Lower lobe of right lung (tissue), 2 donors: Measurements from ENCODE around the gene CCDC57. TPM values are rescaled to one million over a fixed set of nuclear protein-coding genes. Genes with fewer than 3 reads are reported as not detected.
A peak's percentile ranks its signal among the peaks of the same experiment; 100 is the strongest.

Experiments used
- ATAC-seq, 2 donors: fragments of 200-7000 bp; cut with Tn5 transposase; one replicate each; pipeline ENCODE4 v1.9.1; 2020 to 2022; ENCODE audit warnings: mild to moderate bottlenecking in 2 of 2, moderate library complexity in 2 of 2
- DNase-seq: peaks from one replicate; pipeline ENCODE4 v3.0.0-alpha.2; 2020
- H3K27ac ChIP-seq: fragments of 200-600 bp; one replicate; pipeline ENCODE4 v1.8.0; 2022
- H3K27me3 ChIP-seq: fragments of 200-600 bp; one replicate; pipeline ENCODE4 v1.8.0; 2022; ENCODE audit warnings: low read depth
- H3K36me3 ChIP-seq: fragments of 200-600 bp; one replicate; pipeline ENCODE4 v1.8.0; 2022; ENCODE audit warnings: mild to moderate bottlenecking
- H3K4me1 ChIP-seq: fragments of 200-600 bp; one replicate; pipeline ENCODE4 v1.8.0; 2022
- H3K4me3 ChIP-seq: fragments of 200-600 bp; one replicate; pipeline ENCODE4 v1.8.0; 2022; ENCODE audit warnings: mild to moderate bottlenecking
- H3K9me3 ChIP-seq: fragments of 200-600 bp; one replicate; pipeline ENCODE4 v1.8.0; 2022
- CTCF ChIP-seq: fragments of 200-600 bp; IDR thresholded peaks from one replicate; pipeline ENCODE4 v1.8.0; 2022; ENCODE audit warnings: antibody characterized with exemption, mild to moderate bottlenecking
- intact Hi-C: fragments of 100-400 bp; cut with DNase I; formaldehyde crosslinking; loops from one replicate; pipeline ENCODE4 v1.11.0; 2022
- total RNA-seq: library from RNA; stranded (reverse); fragmentation: NEBNext Ultra II Directional; extraction: Animal tissue kit (Norgen Biotek cat#: 25700); gene quantifications from one replicate; pipeline ENCODE4 v1.2.1, GENCODE V29; 2021
- donor health status: DM: no; HTN: yes; CAD: no; lungs with severe emphysema.

Gene CCDC57
- total RNA-seq, 1 donor from 2014 or later, result 63.4 TPM

- Histone ChIP-seq H3K27ac (peak overlapping the region; percentile 46), H3K4me1 (peaks cover 42% of the 10 kb centered on the region), H3K36me3 (peaks cover 91% of the 10 kb centered on the region), H3K4me3 (no peak overlapping the region), H3K27me3 (no peaks in the 10 kb centered on the region), H3K9me3 (no peaks in the 10 kb centered on the region)
- TF ChIP-seq CTCF, result no peak
- ATAC-seq, result no peak
- DNase-seq, result peak; percentile 45
- intact Hi-C loops, result no loop called here
Observed at GRCh38 chr17:82246365-82247181, 33.9 kb upstream of the CCDC57 start.

- Histone ChIP-seq H3K4me3 (no peak overlapping the region), H3K27me3 (no peaks in the 10 kb centered on the region), H3K4me1 (peaks cover 47% of the 10 kb centered on the region), H3K9me3 (no peaks in the 10 kb centered on the region), H3K36me3 (peaks cover 85% of the 10 kb centered on the region), H3K27ac (peak overlapping the region; percentile 46)
- ATAC-seq, result no peak
- no peak for TF ChIP-seq CTCF
- no peak for DNase-seq
- intact Hi-C loops, result no loop called here
Observed at GRCh38 chr17:82246040-82246364, 33.4 kb upstream of the CCDC57 start.

- H3K4me3 ChIP-seq, result no peak overlapping the region
- intact Hi-C loops, result no loop called here
- no peak overlapping the region for H3K27ac ChIP-seq
- H3K9me3 ChIP-seq, result no peaks in the 10 kb centered on the region
- peak; percentile 45 for DNase-seq
- H3K27me3 ChIP-seq, result no peaks in the 10 kb centered on the region
- H3K4me1 ChIP-seq, result peaks cover 54% of the 10 kb centered on the region
- TF ChIP-seq CTCF, result no peak
- ATAC-seq, result no peak
- peaks cover 79% of the 10 kb centered on the region for H3K36me3 ChIP-seq
Observed at GRCh38 chr17:82245134-82246039, 32.7 kb upstream of the CCDC57 start.

- peaks cover 79% of the 10 kb centered on the region for H3K36me3 ChIP-seq
- intact Hi-C loops, result no loop called here
- no peak overlapping the region for H3K4me3 ChIP-seq
- H3K4me1 ChIP-seq, result peaks cover 62% of the 10 kb centered on the region
- ATAC-seq (no peak), DNase-seq (peak; percentile 40)
- H3K27ac ChIP-seq, result no peak overlapping the region
- peak; percentile 23 for TF ChIP-seq CTCF
- H3K27me3 ChIP-seq, result no peaks in the 10 kb centered on the region
- no peaks in the 10 kb centered on the region for H3K9me3 ChIP-seq
Observed at GRCh38 chr17:82244413-82245133, 31.9 kb upstream of the CCDC57 start.

- peak; percentile 40 for DNase-seq
- intact Hi-C loops, result no loop called here
Observed at GRCh38 chr17:82243648-82244412, 31.2 kb upstream of the CCDC57 start.

More at GRCh38 chr17:82243648-82244412, 31.2 kb upstream of the CCDC57 start:
- Histone ChIP-seq H3K27ac (no peak overlapping the region), H3K36me3 (peaks cover 79% of the 10 kb centered on the region), H3K27me3 (no peaks in the 10 kb centered on the region), H3K4me1 (peaks cover 69% of the 10 kb centered on the region), H3K9me3 (no peaks in the 10 kb centered on the region), H3K4me3 (no peak overlapping the region)
- no peak for ATAC-seq
- TF ChIP-seq CTCF, result no peak
